ENCODE data around the gene GLDN. TPM values are rescaled to one million over a fixed set of nuclear protein-coding genes. Genes with fewer than 3 reads are reported as not detected.

Gene GLDN
- total RNA-seq, 4 donors from 2014 or later = 0.77 to 11.8 (median 3.7) TPM

GRCh38 chr15:51328926-51329325, 12.5 kb upstream of the GLDN start:
- no peaks in the 10 kb centered on the region for H3K36me3 ChIP-seq
- no peaks in the 10 kb centered on the region for H3K27me3 ChIP-seq
- intact Hi-C loops (cut with DNase I; ENCODE audit: low total_unique reads) = no loop called here
- no peak for TF ChIP-seq POLR2A (IDR thresholded peaks at IDR 0.05)
- no peak for TF ChIP-seq CTCF (IDR thresholded peaks at IDR 0.05)
- no peaks in the 10 kb centered on the region for H3K9me3 ChIP-seq
- H3K4me3 ChIP-seq = no peak overlapping the region
- no peak overlapping the region for H3K27ac ChIP-seq
- no peak for DNase-seq
- H3K4me1 ChIP-seq = no peaks in the 10 kb centered on the region

GRCh38 chr15:51331141-51331540, 10.3 kb upstream of the GLDN start:
- no peak overlapping the region for H3K27ac ChIP-seq

GRCh38 chr15:51332206-51333147, 9.0 kb upstream of the GLDN start:
- DNase-seq = no peak
- TF ChIP-seq CTCF (IDR thresholded peaks at IDR 0.05) (no peak), POLR2A (IDR thresholded peaks at IDR 0.05) (no peak)
- Histone ChIP-seq H3K9me3 (no peaks in the 10 kb centered on the region), H3K36me3 (no peaks in the 10 kb centered on the region), H3K27me3 (no peaks in the 10 kb centered on the region), H3K4me1 (no peaks in the 10 kb centered on the region), H3K4me3 (no peak overlapping the region), H3K27ac (no peak overlapping the region)
- intact Hi-C loops (cut with DNase I; ENCODE audit: low total_unique reads) = no loop called here

More at GRCh38 chr15:51331141-51331540, 10.3 kb upstream of the GLDN start:
- DNase-seq = no peak
- TF ChIP-seq CTCF (IDR thresholded peaks at IDR 0.05) (no peak), POLR2A (IDR thresholded peaks at IDR 0.05) (no peak)
- Histone ChIP-seq H3K27me3 (no peaks in the 10 kb centered on the region), H3K4me1 (no peaks in the 10 kb centered on the region), H3K36me3 (no peaks in the 10 kb centered on the region), H3K4me3 (no peak overlapping the region), H3K9me3 (no peaks in the 10 kb centered on the region)
- intact Hi-C loops (cut with DNase I; ENCODE audit: low total_unique reads) = no loop called here

- H3K36me3 ChIP-seq = no peaks in the 10 kb centered on the region
- H3K9me3 ChIP-seq = no peaks in the 10 kb centered on the region
- no peak for DNase-seq
- H3K4me3 ChIP-seq = no peak overlapping the region
- H3K27ac ChIP-seq = no peak overlapping the region
- no peaks in the 10 kb centered on the region for H3K27me3 ChIP-seq
- TF ChIP-seq POLR2A (IDR thresholded peaks at IDR 0.05) (no peak), CTCF (IDR thresholded peaks at IDR 0.05) (no peak)
- no peaks in the 10 kb centered on the region for H3K4me1 ChIP-seq
- intact Hi-C loops (cut with DNase I; ENCODE audit: low total_unique reads) = no loop called here
Observed at GRCh38 chr15:51333571-51333970, 7.9 kb upstream of the GLDN start.

- no peak overlapping the region for H3K4me3 ChIP-seq
- H3K27me3 ChIP-seq = no peaks in the 10 kb centered on the region
- no peak for DNase-seq
- intact Hi-C loops (cut with DNase I; ENCODE audit: low total_unique reads) = no loop called here
- no peaks in the 10 kb centered on the region for H3K4me1 ChIP-seq
- no peak overlapping the region for H3K27ac ChIP-seq
- TF ChIP-seq CTCF (IDR thresholded peaks at IDR 0.05) (no peak), POLR2A (IDR thresholded peaks at IDR 0.05) (no peak)
- H3K9me3 ChIP-seq = no peaks in the 10 kb centered on the region
- H3K36me3 ChIP-seq = no peaks in the 10 kb centered on the region
Observed at GRCh38 chr15:51334011-51334451, 7.4 kb upstream of the GLDN start.
